Measurements from ENCODE around the gene TEX10. TPM values are rescaled to one million over a fixed set of nuclear protein-coding genes. Genes with fewer than 3 reads are reported as not detected.

TEX10 gene
- total and polyA plus RNA-seq, 9 of the 15 experiments (the other 6 are each of a cell fraction or from before 2014, with no cell fraction given): 27.8 to 60.0 (median 47.9) TPM

- H3K4me3 ChIP-seq: no peak overlapping the region
- TF ChIP-seq POLR2A (conservative IDR thresholded peaks at IDR 0.05) (0 out of 2 replicates have a peak, but pooled peaks have one; percentile 25), E2F5 (CRISPR knock-in tag; IDR thresholded peaks at IDR 0.05) (no peak)
- no peaks in the 10 kb centered on the region for H3K4me1 ChIP-seq (replicated peaks in 1 of 2; ENCODE audit: control insufficient read depth in 2 of 2, insufficient read depth in 2 of 2, low read length in 2 of 2)
- intact Hi-C loops (cut with micrococcal nuclease) (no loop called here), in situ Hi-C loops (cut with MboI) (no loop called here)
- no peak for ATAC-seq
- H2AFZ ChIP-seq (ENCODE audit: low read depth, low read length): no peak overlapping the region
- CTCF ChIA-PET (ENCODE audit: low intra/inter-chr PET ratio): no interaction called here
- no peak overlapping the region for H3K9ac ChIP-seq (ENCODE audit: insufficient read depth in 1 of 2, low read depth in 2 of 2, low read length in 2 of 2)
- BruUV-seq (replicated peaks): no TSS peak
- H3K79me2 ChIP-seq (ENCODE audit: control insufficient read depth, insufficient read depth, low read length): no peaks in the 10 kb centered on the region
- no peak overlapping the region for H3K27ac ChIP-seq (ENCODE audit: extremely low read depth, low read depth, low read length)
- H3K9me1 ChIP-seq (ENCODE audit: control insufficient read depth, insufficient read depth, low read length): no peaks in the 10 kb centered on the region
- DNase-seq (ENCODE audit: extremely low read depth in 1 of 4, low spot score in 3 of 4): no peak
- POLR2A ChIA-PET: interaction anchor here (0.7 to 1.6 kb wide), 3 partner anchors 8 to 304 kb away, joined by 3 to 6 read pairs (median 3); no protein-coding TSS in a partner anchor
- peaks cover 84% of the 10 kb centered on the region for H3K36me3 ChIP-seq (ENCODE audit: control insufficient read depth, insufficient read depth, low read length)
- FAIRE-seq: no peak
- WGBS (ENCODE audit: insufficient coverage, low coverage, missing lambda C conversion rate): 73% methylated on average over 4 of the region's 4 CpGs
- H3K4me2 ChIP-seq (ENCODE audit: insufficient read depth, low read length): no peak overlapping the region
- H3K9me3 ChIP-seq (replicated peaks; ENCODE audit: control insufficient read depth, insufficient read depth, low read depth, low read length): no peaks in the 10 kb centered on the region
- H3K27me3 ChIP-seq (ENCODE audit: control insufficient read depth in 2 of 2, insufficient read depth in 2 of 2, low read length in 2 of 2): no peaks in the 10 kb centered on the region
- no peaks in the 10 kb centered on the region; the same call in 1 of the 2 replicates for H4K20me1 ChIP-seq (replicated peaks; ENCODE audit: control insufficient read depth, insufficient read depth, low read length)
Observed at GRCh38 chr9:100296407-100296806, 56.3 kb downstream of the TEX10 start.

GRCh38 chr9:100295240-100295639, 57.5 kb downstream of the TEX10 start:
- FAIRE-seq: no peak
- WGBS (ENCODE audit: insufficient coverage, low coverage, missing lambda C conversion rate): 85% methylated on average over 2 of the region's 2 CpGs
- Histone ChIP-seq H3K27me3 (ENCODE audit: control insufficient read depth in 2 of 2, insufficient read depth in 2 of 2, low read length in 2 of 2) (no peaks in the 10 kb centered on the region), H3K79me2 (ENCODE audit: control insufficient read depth, insufficient read depth, low read length) (no peaks in the 10 kb centered on the region), H3K36me3 (ENCODE audit: control insufficient read depth, insufficient read depth, low read length) (peaks cover 75% of the 10 kb centered on the region), H3K4me2 (ENCODE audit: insufficient read depth, low read length) (no peak overlapping the region), H2AFZ (ENCODE audit: low read depth, low read length) (no peak overlapping the region), H3K4me3 (no peak overlapping the region), H3K4me1 (replicated peaks in 1 of 2; ENCODE audit: control insufficient read depth in 2 of 2, insufficient read depth in 2 of 2, low read length in 2 of 2) (no peaks in the 10 kb centered on the region), H3K9ac (ENCODE audit: insufficient read depth in 1 of 2, low read depth in 2 of 2, low read length in 2 of 2) (no peak overlapping the region), H3K9me3 (replicated peaks; ENCODE audit: control insufficient read depth, insufficient read depth, low read depth, low read length) (no peaks in the 10 kb centered on the region), H3K9me1 (ENCODE audit: control insufficient read depth, insufficient read depth, low read length) (no peaks in the 10 kb centered on the region), H4K20me1 (replicated peaks; ENCODE audit: control insufficient read depth, insufficient read depth, low read length) (no peaks in the 10 kb centered on the region; the same call in 1 of the 2 replicates), H3K27ac (ENCODE audit: extremely low read depth, low read depth, low read length) (no peak overlapping the region)
- ATAC-seq: no peak
- no peak for DNase-seq (ENCODE audit: extremely low read depth in 1 of 4, low spot score in 3 of 4)
- in situ Hi-C loops (cut with MboI): no loop called here
- TF ChIP-seq DPF2 (IDR thresholded peaks at IDR 0.05) (no peak), ZNF507 (tag; conservative IDR thresholded peaks at IDR 0.05) (no peak), ATF6 (CRISPR knock-in tag; IDR thresholded peaks at IDR 0.05) (no peak), BCOR (IDR thresholded peaks at IDR 0.05) (no peak), UBTF (IDR thresholded peaks at IDR 0.05; ENCODE audit: borderline replicate concordance in 1 of 2, low read depth in 2 of 2, low read length in 2 of 2) (no peak), ZNF79 (CRISPR knock-in tag; IDR thresholded peaks at IDR 0.05; ENCODE audit: low read depth) (no peak)
- POLR2A ChIA-PET: no interaction called here
- no TSS peak for BruUV-seq (replicated peaks)
- intact Hi-C loops (cut with micrococcal nuclease): no loop called here
- CTCF ChIA-PET (ENCODE audit: low intra/inter-chr PET ratio): no interaction called here
